Measurements from ENCODE around the gene DHCR7. TPM values are rescaled to one million over a fixed set of nuclear protein-coding genes. Genes with fewer than 3 reads are reported as not detected.

The DHCR7 gene
- total RNA-seq, 1 experiment from 2014 or later, result 43.5 TPM

DNA sequence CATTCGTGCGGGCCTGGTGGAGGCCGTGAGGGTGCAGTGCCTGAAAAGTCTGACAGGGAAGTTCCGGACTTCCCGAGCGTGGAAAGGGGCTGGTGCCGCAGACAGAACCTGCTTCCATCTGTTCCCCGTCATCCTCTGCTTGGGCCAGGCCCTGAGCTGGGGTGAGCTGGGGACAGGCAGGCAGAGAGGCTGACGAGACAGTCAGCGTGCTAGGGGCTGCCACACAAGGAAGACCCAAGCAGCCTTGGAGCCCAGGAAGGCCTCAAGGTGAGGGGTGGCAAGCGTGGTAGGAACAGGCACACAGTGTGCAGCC is 30.3 kb upstream of the DHCR7 start:
- no peak for DNase-seq (ENCODE audit: low spot score)

DNA sequence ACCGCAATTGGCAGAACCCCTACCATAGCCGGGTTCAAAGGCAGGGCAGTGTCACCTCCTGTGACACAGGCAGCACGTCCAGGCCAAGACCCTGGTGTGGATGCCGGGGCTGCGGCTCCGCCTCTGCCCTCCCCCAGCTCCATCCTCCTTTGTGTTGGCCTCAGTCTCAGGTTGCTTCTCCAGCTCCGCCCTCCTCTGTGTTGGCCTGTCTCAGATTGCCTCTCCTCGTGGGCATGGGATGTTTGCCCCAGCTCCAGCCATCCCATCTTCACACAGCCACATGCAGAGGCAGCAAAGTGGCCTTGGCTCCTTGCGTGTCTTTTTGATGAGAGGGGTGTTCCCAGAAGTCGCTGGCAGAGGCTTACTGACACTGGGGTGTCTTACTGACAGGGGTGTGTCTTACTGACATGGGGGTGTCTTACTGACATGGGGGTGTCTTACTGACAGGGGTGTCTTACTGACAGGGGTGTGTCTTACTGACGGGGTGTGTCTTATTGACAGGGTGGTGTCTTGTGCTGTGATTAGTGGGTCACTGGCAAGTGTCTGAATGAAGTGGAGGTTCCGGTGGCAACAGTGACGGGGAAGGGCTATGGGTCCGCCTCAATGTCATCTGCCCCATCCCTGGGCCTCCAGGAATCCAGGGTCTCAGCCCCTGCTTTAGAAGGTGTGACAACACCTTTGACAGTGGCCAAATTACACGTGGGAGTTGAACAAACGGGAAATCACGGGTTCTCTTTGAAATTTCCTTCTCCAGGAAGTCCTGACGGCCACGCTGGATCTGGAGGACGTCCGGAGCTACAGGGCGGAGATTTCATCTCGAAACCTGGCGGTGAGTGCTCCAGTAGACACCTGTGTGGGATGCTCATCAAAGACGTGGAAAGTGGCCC is 29.7 kb upstream of the DHCR7 start:
- no peak for DNase-seq (ENCODE audit: low spot score)

DNA sequence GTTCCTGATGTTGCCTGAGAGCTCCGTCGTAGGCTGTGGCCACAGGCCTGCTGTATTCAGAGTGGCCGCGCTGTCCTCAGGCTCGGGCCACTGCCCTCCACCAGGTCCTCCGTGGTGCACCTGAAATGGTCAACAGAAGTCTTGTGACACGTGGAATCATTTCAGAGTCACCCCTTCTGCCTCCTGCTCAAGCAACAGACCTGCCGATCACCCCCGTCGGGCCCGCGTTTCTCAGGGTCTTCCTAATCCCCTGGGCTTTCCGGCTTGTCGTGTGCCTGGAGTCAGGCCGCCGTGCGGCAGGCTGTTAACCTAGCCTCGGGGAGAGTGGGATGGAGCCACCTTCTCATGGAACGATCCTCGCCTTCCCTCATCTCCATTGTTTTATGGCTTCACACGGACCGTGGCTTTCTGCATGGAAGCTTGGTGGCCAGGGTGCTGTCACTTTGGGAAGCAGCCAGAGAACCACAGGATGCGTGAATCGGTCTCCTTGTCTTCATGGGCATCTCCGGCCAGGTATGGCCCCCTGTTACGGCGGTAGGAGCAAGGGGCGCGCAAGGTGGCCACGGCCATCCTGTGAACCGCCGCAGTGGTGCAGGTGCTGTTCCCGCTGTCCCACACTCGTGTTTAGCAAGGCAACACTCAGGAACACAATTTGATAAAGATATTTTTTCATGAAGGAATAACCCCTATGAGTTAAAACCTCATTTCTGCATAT is 28.9 kb upstream of the DHCR7 start:
- no peak for DNase-seq (ENCODE audit: low spot score)

DNA sequence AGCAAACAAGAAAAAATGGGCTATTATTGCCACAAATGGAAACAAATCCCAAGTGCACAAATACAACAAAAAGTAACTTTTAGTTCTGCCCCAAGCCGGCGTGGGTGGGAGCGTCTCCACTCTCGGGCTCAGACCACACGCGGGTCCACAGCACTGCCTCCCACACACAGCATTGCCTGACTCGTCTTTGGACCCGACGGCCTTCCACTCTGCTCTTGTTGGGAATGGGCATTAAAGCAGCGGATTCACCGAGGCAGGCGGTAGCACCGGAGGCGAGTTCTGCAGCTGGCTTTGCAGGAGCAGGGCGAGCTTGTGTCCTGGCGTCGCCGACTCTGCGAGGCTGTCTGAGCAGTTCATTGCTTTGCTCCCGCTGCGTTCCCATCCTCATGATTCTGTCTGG is 27.8 kb upstream of the DHCR7 start:
- DNase-seq (ENCODE audit: low spot score), result no peak

DNA sequence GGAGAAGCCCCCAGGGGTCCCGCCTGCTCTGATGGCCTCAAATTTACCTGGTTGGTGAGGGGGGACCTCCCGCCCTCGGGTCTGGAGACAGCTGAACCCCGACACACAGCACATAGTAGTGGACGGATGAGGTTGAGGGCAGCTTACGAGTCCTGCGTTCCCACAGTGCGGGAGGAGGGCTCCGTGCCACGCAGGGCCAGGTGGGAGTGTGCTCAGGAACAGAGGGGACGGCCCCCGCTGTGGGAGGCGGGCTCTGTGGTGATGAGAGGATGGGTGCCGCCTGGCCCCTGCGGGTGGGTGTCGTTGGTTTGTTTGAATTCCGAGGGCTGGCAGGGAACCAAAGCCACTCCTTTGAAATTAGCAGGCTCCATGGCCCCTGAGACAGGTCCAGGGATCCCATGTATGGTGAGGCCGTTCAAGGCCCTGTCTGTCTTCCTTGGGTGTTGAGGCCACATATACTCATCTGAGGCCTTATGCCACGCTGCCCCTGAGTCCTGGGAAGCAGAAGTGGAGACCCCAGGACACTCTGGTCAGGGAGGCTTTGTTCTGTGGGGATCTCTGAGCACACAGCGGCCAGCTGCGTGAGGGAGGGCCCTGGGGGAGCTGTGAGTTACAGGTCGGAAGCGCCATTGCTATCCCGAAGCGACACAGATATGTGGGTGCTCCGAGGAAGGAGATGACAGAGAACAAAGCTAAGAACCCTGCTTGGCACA is 26.7 kb upstream of the DHCR7 start:
- DNase-seq (ENCODE audit: low spot score), result no peak

DNA sequence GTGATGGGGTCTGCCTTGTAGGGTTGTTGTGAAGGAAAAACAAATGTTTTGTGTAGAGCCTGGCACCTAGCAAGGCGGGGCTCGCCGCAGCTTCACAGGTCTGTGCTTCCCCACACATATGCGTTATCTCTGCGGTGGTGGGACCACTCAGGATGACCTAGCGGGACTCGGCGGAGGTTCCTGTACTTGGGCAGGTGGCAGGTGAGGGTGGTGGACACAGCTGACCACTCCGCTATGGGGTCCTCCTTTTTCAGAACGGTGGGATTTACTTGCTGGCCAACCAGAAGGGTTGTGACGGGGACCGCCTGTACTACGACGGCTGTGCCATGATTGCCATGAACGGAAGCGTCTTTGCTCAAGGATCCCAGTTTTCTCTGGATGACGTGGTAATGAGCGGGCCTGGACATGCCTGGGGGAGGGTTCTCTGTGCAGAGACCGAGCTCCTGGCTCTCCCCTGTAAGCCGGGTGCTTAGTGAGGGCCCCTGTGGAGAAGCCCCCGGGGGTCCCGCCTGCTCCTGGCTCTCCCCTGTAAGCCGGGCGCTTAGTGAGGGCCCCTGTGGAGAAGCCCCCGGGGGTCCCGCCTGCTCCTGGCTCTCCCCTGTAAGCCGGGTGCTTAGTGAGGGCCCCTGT is 26.1 kb upstream of the DHCR7 start:
- DNase-seq (ENCODE audit: low spot score), result no peak

DNA sequence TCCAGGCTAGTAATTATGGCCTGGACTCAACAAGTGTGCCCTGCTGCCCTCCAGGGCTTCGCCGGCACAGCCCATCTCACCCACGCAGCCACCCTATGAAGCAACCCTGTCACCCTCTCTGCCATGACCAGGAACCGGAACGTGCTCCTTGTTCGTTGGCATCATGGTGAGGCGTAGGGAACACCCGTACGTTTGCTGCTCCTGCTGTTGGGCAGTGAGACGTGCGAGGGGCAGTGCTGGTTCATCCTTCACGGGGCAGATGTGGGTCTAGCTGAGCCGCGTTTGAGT is 25.5 kb upstream of the DHCR7 start:
- no peak for DNase-seq (ENCODE audit: low spot score)

DNA sequence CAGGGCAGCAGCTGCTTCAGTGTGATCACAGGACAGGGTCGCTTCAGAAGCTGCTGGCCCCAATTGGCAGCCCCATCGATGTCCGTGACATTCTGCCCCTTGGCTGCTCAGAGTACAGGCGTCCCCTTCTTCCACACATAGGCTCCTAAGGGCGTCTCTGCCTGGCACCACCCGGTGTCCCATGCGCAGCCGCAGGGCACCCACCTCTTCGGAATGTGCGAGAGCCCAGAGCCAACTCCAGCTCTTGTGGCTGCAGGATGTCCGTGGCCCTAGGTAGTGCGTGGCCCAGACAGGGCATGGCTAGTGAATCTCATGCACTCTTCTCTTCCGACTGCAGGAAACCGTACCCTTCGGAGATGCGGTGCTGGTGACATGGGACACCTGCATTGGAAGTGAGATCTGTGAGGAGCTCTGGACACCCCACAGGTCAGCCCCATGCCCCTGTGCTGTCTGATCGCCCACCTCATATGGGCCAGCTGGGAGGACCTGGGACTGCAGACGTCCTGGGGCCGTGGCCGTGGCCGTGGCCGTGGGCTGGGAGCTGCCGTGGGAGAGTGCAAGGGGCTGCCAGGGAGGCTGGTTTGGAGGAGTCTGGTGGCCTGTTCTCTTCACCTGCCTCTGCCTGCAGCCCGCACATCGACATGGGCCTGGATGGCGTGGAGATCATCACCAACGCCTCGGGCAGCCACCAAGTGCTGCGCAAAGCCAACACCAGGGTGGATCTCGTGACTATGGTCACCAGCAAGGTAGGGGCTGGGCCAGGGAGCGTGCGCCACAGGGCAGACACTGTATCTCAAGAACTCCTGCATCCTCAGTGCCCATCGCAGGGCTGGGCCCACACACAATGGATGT is 25.0 kb upstream of the DHCR7 start:
- DNase-seq (ENCODE audit: low spot score), result no peak

DNA sequence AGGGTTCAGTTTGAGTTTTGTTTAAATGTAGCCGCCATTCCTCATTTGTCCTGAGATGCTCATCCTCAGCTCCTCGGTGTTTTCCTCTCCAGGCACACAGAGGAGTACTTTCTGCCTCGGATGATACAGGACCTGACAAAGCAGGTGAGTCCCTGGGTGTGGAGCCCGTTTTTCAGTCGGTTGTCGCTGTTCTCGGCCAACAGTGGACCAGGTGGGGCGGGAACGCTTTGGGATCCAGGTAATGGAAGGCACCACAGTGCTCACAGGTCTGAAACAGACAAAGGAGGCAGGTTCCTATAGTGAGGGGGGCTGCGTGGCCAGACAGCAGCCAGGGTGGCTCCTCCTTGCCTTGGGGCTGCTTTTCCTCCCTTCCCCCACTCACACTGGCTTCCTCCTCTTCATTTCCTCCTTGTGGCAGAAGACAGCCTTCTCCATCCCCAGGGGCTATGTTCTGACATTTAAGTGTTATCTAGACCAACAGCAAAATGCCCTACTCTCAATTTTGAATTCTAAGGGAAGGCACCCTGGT is 24.2 kb upstream of the DHCR7 start:
- no peak for DNase-seq (ENCODE audit: low spot score)

DNA sequence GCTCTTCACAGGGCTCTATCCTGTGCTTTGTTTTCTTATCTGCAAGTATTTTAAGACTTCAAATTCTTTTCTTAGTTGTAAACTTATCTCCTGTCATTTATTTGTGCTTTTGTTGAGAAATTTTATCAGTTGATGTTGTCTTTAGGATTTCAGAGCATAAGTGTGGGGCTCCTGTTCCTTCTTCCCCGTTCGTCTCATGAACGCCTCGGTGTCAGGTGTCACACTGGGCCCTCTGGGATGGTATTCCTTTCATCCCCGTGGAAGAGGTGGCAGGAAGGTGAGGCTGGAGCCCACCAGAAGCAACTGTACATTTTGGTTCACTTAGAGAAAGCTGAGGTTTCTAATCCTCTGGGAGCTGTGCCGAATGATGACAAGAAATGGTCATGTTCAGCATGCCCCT is 22.8 kb upstream of the DHCR7 start:
- DNase-seq (ENCODE audit: low spot score), result no peak

DNA sequence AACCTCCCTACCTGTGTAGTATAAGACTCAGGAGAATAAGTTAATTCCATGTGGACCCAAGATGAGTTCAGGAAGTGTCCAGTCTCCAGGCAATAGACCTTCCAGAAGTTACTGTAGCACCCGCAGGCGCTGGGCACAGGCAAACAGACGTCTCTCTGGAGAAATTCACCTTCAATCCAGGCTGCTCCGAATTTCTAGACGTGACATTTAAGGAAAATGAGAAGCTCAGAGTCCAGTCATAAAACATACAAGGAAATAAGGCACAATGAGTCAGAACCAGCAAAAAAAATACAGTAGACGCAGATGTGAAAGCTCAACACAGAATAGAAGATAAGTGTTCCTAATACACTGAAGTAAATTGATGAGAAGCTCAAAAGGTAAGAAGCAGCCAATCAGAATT is 19.0 kb upstream of the DHCR7 start:
- no peak for DNase-seq (ENCODE audit: low spot score)

DNA sequence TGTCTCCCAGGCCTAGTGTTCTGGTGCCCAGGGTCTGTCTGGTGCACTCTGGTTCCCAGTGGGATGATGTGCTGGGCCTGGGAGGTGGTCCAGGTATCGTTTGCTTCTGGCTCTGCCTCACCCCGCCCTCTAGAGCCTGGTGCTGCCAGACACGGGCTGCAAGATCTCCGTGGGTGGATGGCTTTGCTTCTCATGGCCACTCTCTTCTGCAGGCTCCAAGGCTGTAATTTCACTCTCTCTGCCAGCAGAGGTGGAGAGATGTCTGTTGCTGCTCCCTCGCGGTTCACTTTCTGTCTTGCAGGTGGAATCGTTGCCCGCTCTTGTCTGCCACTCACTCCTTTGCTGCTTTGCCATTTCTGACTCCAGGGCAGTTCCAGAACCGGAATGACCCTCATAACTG is 18.2 kb upstream of the DHCR7 start:
- DNase-seq (ENCODE audit: low spot score), result no peak

DNA sequence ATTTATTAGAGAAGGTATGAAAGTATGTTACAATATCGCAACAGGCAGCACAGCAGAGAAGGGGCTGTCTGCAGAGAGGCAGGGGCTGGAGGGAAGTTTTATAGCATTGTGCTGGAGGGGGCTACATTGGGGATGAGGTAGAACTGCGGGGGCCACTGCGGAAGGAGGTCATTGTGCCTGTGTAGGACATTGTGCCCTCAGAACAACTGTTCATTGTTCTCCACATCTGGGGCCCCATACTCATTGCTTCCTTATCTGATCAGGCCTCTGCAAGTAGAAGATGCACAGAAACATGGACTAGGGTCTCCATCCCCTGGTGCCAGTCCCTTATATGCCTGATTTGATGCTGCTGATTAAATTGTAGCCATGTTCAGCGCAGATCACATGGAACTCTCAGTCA is 16.9 kb upstream of the DHCR7 start:
- DNase-seq (ENCODE audit: low spot score), result no peak

DNA sequence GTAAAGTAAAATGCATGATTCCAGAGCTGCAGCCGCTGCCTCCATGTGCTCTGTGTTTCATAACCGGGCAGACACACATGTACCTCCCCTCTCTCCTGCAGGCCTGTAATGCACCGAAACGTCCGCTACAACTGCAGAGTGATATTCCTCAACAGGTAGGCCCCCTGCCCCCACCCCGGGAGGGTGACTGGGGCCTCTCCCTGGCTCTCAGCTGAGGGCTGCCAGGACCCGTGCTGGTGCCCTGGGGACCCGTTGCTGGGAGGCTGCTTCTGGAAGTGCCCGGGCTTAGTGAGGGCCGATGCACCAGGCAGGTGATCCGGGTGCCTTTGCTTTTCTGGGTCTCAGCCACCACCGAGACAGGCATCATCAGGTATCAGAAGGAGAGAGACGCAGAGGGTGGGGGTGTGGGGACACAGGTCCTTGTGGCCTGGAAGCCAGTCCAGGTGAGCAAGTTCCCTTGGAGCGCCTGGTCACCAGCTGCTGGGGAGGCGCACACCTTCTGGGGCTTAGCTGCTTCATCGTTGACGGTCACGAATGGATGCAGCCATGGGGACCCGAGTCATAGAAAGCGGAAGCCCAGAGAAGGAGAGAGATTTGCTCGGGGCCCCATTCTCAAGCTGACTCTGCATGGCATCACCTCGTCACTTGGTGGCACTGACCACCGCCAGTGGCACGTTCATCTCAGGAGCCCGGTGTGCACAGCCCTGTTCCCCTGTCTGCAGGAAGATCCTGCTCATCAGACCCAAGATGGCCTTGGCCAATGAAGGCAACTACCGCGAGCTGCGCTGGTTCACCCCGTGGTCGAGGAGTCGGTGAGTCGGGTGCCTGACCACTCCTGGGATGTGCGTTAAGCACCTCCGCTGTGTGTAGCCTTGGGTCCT is 15.4 kb upstream of the DHCR7 start:
- DNase-seq (ENCODE audit: low spot score), result no peak

DNA sequence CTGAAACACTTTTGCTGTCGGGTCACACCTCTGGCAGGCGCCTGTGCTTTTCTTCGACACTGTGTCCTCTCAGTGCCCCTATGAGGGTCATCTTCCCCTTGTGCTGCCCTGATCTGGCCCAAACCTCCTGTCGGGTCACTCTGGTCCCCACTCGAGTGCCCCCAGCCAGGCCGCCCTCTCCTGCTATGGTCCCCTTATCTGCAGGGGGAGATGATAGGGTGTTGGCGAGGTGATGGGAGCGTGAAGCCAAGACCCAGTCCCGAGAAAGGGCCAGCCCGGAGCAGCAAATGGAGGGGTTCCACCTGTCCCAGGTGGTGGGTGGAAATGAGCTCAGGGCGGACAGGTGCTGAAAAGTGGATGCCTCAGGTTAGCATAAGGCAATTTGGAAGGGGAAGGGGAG is 14.5 kb upstream of the DHCR7 start:
- no peak for DNase-seq (ENCODE audit: low spot score)

DNA sequence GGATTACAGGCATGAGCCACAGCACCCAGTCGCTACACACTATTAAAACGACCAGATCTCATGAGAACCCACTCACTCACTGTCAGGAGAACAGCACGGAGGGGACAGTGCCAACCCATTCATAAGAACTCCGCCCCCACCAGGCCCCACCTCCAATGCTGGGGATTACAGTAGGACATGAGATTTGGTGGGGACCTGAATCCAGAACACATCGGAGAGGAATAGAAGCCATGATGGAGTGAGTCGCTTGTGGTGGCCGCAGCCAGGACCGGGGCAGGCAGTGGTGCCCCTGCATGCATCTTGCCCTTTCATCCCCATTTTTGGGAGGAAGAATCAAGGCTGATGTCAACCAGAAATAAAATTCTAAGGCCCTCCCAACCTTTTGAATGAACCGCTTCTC is 13.5 kb upstream of the DHCR7 start:
- DNase-seq (ENCODE audit: low spot score), result no peak

DNA sequence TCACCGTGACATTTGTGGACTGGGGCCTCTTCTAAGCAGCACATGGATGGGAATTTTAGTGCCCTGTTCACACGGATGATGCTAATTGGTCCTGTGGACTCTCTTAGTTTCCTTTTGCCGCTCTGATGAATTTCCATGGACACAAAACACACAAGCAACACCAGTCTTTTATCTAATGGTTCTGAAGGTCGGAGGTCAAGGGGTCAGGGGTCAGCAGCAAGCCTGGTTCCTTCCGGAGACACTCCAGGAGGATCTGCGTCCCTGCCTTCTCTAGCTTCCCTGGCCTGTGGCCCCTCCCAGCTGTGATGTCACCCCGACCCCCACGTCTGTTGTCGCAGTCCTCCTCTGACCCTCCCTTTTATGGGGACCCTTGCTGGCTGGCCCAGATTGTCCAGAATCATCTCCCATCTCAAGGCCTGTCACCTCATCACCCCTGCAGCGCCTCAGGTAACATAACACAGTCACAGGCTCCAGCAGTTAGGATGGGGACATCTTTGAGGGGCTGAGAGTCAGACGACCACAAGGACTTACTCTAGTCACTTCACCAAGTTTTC is 11.7 kb upstream of the DHCR7 start:
- DNase-seq (ENCODE audit: low spot score), result no peak

DNA sequence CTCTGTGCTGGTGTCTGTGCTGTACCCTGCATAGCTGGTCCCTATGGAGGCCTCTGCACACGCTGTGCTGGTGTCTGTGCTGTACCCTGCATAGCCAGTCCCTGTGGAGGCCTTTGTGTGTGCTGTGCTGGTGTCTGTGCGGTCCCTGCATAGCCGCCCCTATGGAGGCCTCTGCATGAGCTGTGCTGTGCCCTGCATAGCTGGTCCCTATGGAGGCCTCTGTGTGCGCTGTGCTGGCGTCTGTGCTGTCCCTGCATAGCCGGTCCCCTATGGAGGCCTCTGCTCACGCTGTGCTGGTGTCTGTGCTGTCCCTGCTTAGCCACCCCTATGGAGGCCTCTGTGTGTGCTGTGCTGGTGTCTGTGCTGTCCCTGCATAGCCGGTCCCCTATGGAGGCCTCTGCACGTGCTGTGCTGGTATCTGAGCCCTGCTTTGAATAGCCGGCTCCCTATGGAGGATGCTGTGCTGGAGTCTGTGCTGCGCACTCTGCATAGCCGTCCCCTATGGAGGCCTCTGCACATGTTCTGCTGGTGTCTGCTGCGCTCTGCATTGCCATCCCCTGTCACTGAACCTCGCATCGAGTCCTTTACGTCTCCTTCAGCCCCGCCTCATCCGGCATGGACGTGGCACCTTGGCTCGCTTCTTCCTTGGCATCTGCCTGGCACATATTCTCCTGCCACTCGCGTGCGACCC is 11.0 kb upstream of the DHCR7 start:
- no peak for DNase-seq (ENCODE audit: low spot score)

Data from A172 (cell line).